Activated gamma-delta T cell treated with Interleukin-2 at 50 U/mL for 16 hours (primary cell): ENCODE data around the gene CD53.
A peak's percentile ranks its signal among the peaks of the same experiment; 100 is the strongest.

Experiments
- DNase-seq: peaks from one replicate; pipeline ENCODE4 v3.0.0-alpha.2; 2020

Gene CD53

GRCh38 chr1:110877364-110877763 lies 4.4 kb downstream of the CD53 start:
- no peak for DNase-seq

GRCh38 chr1:110877776-110878175 lies 4.8 kb downstream of the CD53 start:
- DNase-seq: no peak

DNA sequence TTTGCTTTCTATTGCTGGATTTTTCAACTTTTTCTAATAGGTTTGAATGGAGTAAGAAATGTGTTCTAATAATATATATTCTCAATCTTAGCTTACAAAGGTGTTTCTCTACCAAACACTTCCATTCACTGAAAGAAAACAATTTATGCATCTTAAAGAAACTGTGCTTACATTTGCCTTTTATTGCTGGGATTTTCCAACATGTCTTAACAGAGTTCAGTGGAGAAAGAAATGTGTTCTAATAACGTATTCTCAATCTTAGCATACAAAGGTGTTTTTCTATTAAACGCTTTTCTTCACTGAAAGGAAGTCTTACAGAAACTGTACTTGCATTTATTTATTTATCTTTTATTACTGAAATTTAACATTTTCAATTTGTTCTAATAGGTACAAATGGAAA lies 5.6 kb downstream of the CD53 start:
- DNase-seq: no peak

DNA sequence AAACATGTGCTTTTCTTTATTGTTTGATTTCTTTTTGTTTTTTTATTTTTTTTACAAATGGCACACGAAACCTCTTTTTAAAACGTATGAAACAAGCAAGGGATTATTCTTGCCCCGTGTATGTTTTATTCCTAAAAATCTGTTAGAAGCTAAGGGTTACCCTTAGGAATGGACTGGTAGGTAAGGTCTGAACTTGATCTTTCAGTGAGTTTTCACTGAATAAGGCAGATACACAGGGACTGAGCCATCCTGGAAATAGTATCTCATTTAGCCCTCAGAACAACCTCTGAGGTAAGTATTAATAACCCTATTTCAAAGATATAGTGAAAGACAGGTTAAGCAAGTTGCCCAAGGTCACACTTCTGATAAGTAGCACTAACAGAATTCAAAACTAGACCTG lies 6.0 kb downstream of the CD53 start:
- no peak for DNase-seq

- DNase-seq: peak; percentile 62
These were observed 7.0 kb downstream of the CD53 start for GRCh38 chr1:110879758-110880606.

- DNase-seq: peak; percentile 33
These were observed 7.9 kb downstream of the CD53 start for GRCh38 chr1:110880708-110881374.

DNA sequence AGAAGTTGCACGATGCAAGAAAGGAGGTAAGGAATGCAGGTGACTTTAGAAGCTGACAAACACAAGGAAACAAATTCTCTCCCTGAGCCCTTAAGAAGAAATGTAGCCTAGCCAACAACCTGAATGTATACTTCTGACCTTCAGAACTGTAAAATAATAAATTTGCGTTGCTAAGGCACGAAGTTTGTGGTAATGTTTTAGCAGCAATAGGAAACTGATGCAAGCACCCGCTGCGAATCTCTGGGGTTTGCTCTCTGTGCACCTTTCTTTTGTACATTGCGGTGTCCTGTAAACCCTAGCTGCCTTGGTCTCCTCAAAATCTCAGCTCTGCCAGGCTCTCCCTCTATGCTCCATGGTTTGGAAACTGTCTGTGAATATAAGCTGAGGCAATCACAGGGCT lies 15.1 kb downstream of the CD53 start:
- no peak for DNase-seq

DNA sequence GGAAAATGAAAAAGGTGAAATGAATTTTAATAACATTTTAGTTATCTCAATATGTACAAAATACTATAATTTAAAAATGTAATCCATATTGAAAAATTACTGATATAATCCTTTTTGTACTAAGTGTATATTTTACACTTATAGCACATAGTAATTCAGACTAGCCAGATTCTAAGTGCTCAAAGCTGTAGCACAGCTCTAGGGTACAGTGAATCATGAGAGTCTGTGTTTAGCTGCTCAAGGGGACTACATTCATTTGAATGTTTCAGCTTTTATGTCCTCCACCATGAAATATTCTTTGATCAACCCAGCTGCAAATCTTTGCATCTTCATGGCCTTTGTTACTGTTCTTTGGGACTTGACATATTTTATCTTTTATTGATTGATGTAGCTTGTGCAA lies 15.7 kb downstream of the CD53 start:
- DNase-seq: no peak

DNA sequence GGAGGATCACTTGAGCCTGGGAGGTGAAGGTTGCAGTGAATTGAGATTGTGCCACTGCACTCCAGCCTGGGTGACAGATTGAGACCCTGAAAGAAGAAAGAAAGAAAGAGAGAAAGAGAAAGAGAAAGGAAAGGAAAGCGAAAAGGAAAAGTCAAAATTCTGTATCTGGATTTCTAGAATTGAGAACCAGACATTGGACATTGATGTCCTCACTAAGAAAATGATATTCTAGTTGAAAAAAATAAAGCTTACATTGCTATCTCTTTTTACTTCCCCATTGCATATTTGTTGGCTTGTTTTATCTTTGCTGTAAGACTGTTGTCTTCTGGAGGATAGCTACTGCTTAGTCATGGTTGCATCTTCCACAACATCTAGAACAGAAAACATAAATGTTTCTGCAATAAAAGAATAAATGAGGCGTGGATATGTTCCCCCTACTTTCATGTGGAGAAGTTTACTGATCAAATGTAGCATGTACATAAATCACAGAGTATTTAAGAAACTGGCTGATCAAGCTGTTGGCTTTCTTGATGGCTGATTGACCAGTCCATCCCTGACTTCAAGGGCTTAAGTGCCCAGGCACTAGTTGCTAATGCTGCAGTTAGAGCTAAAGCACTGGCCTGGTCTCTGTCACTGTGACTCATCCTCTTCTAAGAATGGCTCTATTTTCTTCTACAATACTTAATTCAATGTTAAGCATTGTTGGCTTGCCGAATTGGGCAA lies 17.7 kb downstream of the CD53 start:
- DNase-seq: no peak

DNA sequence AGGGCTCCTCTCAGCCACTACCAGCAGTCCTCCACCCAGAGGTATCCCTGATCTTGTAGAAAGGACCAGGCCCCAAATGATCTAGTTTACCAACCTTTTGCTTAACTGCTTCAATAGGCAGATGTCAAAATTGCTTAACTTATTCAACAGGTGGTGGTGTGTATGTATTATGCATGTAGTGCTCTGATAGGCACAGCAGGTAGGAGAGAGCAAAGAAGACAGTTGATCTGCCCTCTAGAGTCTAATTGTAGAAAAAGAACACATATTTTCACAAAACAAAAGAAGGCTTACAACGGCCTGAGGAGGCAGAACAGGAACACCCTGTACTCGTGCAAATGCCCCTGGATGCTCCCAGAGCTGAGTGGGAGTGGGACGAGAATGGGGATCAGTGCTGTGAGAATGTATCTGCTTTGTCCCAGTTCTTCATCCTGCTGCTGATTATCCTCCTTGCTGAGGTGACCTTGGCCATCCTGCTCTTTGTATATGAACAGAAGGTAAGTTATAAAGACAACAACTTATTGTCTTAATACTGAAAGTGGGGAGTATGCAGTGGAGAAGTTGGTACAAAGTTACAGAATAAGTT lies 21.1 kb downstream of the CD53 start:
- no peak for DNase-seq

DNA sequence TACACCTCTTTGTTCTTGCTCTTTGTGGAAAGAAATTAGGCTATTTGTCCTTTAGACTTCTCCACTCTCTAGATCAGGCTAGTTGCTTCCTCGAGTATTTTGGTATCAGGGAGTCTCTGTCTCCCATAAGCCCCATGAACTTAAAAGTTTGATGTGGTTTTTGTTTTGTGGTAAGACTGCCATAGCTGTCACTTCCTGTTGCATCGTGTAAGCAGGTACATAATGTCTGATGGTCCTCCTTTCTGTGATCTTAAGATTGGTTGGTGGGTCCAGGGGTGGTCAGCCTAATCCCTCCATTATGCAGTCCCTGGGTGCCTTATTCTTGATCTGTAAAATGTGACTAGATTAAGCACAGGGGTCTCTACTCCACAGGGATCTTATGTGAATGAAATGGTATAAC lies 23.1 kb downstream of the CD53 start:
- DNase-seq: no peak

DNA sequence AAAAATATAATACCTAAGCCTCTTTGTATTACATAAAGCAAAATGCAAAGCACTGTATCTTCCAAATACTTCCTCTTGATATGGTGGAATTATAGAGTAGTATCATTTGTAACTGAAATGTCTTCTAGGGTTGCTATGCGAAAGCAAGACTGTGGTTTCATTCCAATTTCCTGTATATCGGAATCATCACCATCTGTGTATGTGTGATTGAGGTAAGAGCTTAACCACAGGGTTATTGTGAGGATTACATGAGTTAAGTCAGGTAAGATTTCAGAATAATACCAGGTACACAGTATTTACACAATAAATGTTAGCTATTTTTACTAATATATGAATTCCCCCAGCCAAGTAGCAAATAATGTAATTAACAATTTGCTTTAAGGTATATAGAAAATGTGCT lies 24.7 kb downstream of the CD53 start:
- DNase-seq: no peak

GRCh38 chr1:110898734-110899457 lies 25.9 kb downstream of the CD53 start:
- DNase-seq: no peak

DNA sequence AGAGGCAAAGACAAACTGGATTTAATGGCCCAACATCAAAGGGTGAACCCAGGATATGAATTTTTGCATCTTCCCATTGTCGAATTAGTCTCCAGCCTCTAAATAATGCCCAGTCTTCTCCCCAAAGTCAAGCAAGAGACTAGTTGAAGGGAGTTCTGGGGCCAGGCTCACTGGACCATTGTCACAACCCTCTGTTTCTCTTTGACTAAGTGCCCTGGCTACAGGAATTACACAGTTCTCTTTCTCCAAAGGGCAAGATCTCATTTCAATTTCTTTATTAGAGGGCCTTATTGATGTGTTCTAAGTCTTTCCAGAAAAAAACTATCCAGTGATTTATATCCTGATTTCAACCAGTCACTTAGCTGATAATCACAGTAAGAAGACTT lies 26.5 kb downstream of the CD53 start:
- DNase-seq: no peak

GRCh38 chr1:110902820-110903463 lies 30.0 kb downstream of the CD53 start:
- no peak for DNase-seq

- no peak for DNase-seq
These were observed 31.0 kb downstream of the CD53 start for GRCh38 chr1:110903853-110904500.

DNA sequence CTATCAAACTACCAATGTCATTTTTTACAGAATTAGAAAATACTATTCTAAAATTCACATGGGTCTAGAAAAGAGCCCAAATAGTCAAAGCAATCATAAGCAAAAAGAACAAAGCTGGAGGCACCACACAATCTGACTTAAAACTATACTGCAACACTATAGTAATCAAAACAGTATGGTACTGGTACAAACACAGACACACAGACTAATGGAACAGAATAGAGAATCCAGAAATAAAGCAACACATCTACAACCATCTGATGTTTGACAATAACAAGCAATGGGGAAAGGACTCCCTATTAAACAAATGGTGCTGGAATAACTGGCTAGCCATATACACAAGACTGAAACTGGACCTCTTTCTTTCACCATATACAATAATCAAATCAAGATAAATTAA lies 39.8 kb downstream of the CD53 start:
- DNase-seq: no peak

- no peak for DNase-seq
These were observed 41.7 kb downstream of the CD53 start for GRCh38 chr1:110914676-110915075.

GRCh38 chr1:110915804-110916203 lies 42.9 kb downstream of the CD53 start:
- DNase-seq: no peak

DNA sequence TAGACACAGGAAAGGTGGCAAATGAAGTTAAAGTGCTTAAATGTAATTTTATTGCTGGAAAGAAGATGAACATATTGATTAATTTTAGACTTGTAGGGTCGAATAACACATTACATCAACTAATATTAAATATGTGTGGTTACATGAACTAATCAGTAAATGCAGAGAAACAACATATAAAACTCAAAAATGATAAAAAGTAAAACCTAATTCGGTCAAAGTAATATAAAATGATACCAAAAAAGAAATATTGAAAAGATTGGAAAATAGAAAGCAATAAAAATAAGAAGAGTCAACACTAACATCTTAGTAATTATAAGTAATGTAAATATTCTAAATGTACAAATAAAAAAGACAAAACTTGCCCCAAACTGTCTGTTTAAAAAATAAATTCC lies 43.3 kb downstream of the CD53 start:
- no peak for DNase-seq

DNA sequence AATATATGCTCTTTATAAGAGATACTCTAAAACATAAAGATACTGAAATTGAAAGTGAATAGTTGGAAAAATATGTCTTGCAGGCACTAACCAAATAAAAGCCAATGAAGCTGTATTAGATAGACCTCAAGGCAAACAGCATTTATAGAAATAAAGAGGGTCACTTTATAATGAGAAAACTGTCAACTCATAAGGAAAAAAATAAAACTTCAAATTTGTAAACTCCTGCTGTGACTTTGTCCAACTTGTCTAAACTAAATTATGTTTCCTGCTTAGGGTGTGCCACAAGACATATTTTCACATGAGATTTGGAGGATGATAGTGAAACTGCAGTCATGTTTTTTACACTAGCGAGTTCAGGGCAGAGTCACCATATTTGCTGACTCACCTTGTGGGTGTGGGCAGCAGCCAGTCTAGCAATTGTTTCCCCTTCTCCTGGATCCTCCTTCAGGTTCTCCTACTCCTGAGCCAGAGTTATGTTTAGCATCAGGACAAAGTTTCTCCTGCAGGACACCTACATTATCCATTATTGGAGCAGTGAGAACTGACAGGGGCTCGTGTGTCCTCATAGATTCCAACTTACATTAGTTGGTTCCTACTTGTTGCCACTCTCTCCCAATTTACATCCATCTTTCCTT lies 43.8 kb downstream of the CD53 start:
- DNase-seq: no peak
